WTC11 (cell line): ENCODE measurements around the gene OR2F2. TPM values are rescaled to one million over a fixed set of nuclear protein-coding genes. Genes with fewer than 3 reads are reported as not detected.

Source experiments
- ATAC-seq: fragments of 200-7000 bp; cut with Tn5 transposase; 2 replicates; pipeline ENCODE4 v1.10.0; 2021; ENCODE audit warnings: mild to moderate bottlenecking, moderate library complexity
- CTCF ChIA-PET: fragments of 300-600 bp; sonication (Branson Sonifier 250); formaldehyde crosslinking; loops from one replicate; lab custom pipeline; 2021; ENCODE audit warnings: antibody characterized with exemption; lab: Charles Lee
- POLR2A ChIA-PET: fragments of 350-600 bp; sonication (Branson Sonifier 250); formaldehyde crosslinking; loops from one replicate; lab custom pipeline; 2021; ENCODE audit warnings: antibody characterized with exemption; lab: Charles Lee
- DNase-seq: peaks from one replicate; pipeline ENCODE4 v3.0.0; 2021; ENCODE audit warnings: low spot score
- H3K27ac Mint-ChIP-seq: 2 replicates; pipeline ENCODE4 v1.8.0; 2021; ENCODE audit warnings: mixed read lengths
- H3K27me3 Mint-ChIP-seq: 2 replicates; pipeline ENCODE4 v1.8.0; 2021; ENCODE audit warnings: low read depth, mild to moderate bottlenecking, moderate library complexity, mixed read lengths
- H3K36me3 Mint-ChIP-seq: 2 replicates; pipeline ENCODE4 v1.8.0; 2021; ENCODE audit warnings: mixed read lengths
- H3K4me1 Mint-ChIP-seq: 2 replicates; pipeline ENCODE4 v1.8.0; 2022; ENCODE audit warnings: mixed read lengths
- H3K4me3 Mint-ChIP-seq: 2 replicates; pipeline ENCODE4 v1.8.0; 2021; ENCODE audit warnings: mild to moderate bottlenecking, moderate library complexity, mixed read lengths
- H3K9me3 Mint-ChIP-seq: 2 replicates; pipeline ENCODE4 v1.8.0; 2021; ENCODE audit warnings: mixed read lengths
- ARID4B ChIP-seq: sonication (generic); formaldehyde crosslinking; IDR thresholded peaks from 2 replicates; pipeline ENCODE4 v1.8.0; 2023; ENCODE audit warnings: missing genetic modification reagents, mild to moderate bottlenecking, borderline replicate concordance
- ETV6 ChIP-seq: sonication (generic); formaldehyde crosslinking; IDR thresholded peaks from 2 replicates; pipeline ENCODE4 v1.8.1; 2022; ENCODE audit warnings: mild to moderate bottlenecking, missing genetic modification reagents
- NFE2L1 ChIP-seq: sonication (generic); formaldehyde crosslinking; IDR thresholded peaks from 2 replicates; pipeline ENCODE4 v1.8.1; 2023; ENCODE audit warnings: missing genetic modification reagents
- PREB ChIP-seq: sonication (generic); formaldehyde crosslinking; IDR thresholded peaks from 2 replicates; pipeline ENCODE4 v1.8.1; 2022; ENCODE audit warnings: mild to moderate bottlenecking, missing genetic modification reagents, moderate library complexity, borderline replicate concordance
- SMAD3 ChIP-seq: sonication (generic); formaldehyde crosslinking; IDR thresholded peaks from 2 replicates; pipeline ENCODE4 v1.8.0; 2022; ENCODE audit warnings: missing genetic modification reagents, mild to moderate bottlenecking, borderline replicate concordance
- SP1 ChIP-seq: sonication (generic); formaldehyde crosslinking; conservative IDR thresholded peaks from 2 replicates; pipeline ENCODE4 v1.8.1; 2022; ENCODE audit warnings: missing genetic modification reagents
- TEAD1 ChIP-seq: sonication (generic); formaldehyde crosslinking; IDR thresholded peaks from 2 replicates; pipeline ENCODE4 v1.8.0; 2022; ENCODE audit warnings: mild to moderate bottlenecking, missing genetic modification reagents
- ZBTB21 ChIP-seq: sonication (generic); formaldehyde crosslinking; IDR thresholded peaks from 2 replicates; pipeline ENCODE4 v1.8.1; 2023; ENCODE audit warnings: mild to moderate bottlenecking, missing genetic modification reagents, borderline replicate concordance
- ZNF121 ChIP-seq: sonication (generic); formaldehyde crosslinking; IDR thresholded peaks from 2 replicates; pipeline ENCODE4 v1.8.0; 2023; ENCODE audit warnings: missing genetic modification reagents
- ZNF232 ChIP-seq: sonication (generic); formaldehyde crosslinking; IDR thresholded peaks from 2 replicates; pipeline ENCODE4 v1.8.0; 2022; ENCODE audit warnings: mild to moderate bottlenecking, missing genetic modification reagents
- ZNF281 ChIP-seq: sonication (generic); formaldehyde crosslinking; IDR thresholded peaks from 2 replicates; pipeline ENCODE4 v1.8.0; 2023; ENCODE audit warnings: mild to moderate bottlenecking, missing genetic modification reagents
- ZNF317 ChIP-seq: sonication (generic); formaldehyde crosslinking; IDR thresholded peaks from 2 replicates; pipeline ENCODE4 v1.8.1; 2023; ENCODE audit warnings: low read depth, mild to moderate bottlenecking, moderate library complexity, missing genetic modification reagents, borderline replicate concordance
- total RNA-seq: library from RNA; stranded (reverse); gene quantifications from 3 replicates; pipeline ENCODE4 v1.2.3, GENCODE V29; 2021
- TF ChIP-seq, protein P1 (sequence below): sonication (generic); formaldehyde crosslinking; IDR thresholded peaks from 2 replicates; pipeline ENCODE4 v1.8.1; 2023; ENCODE audit warnings: mild to moderate bottlenecking, missing genetic modification reagents
- TF ChIP-seq, protein P2 (sequence below): sonication (generic); formaldehyde crosslinking; IDR thresholded peaks from 2 replicates; pipeline ENCODE4 v1.8.1; 2023; ENCODE audit warnings: mild to moderate bottlenecking, missing genetic modification reagents, moderate library complexity
- TF ChIP-seq, protein P3 (sequence below): fragments of 250-450 bp; sonication (Bioruptor Pico); IDR thresholded peaks from 2 replicates; pipeline ENCODE4 v1.8.0; 2021; ENCODE audit warnings: mild to moderate bottlenecking
- TF ChIP-seq, protein P4 (sequence below): fragments of 250-450 bp; sonication (Bioruptor Pico); IDR thresholded peaks from 2 replicates; pipeline ENCODE4 v1.9.0; 2021; ENCODE audit warnings: moderate library complexity, mild to moderate bottlenecking, inconsistent platforms, borderline replicate concordance

OR2F2 gene
- total RNA-seq, 1 experiment from 2014 or later = not detected

DNA sequence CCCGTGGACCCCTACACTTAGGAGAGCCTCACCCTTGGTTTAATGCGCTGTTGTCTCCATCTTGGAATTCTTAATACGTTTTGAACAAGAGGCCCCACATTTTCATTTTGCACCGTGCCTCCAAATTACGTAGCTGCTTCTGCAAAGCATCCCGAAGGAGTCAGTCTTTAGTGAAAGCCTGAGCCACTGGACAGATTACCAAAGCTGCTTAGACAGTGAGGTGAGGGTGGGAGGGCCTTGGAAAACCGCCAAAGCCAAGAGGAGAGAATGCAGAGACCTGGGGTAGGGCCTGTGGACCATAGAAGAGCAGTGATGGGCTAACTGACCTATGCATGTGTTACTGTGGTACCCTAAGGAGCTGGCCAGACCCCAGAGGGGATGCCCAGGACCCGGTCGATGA, 28.9 kb upstream of the OR2F2 start:
- peaks cover 5% of the 10 kb centered on the region; the same call in 1 of the 2 replicates for H3K9me3 Mint-ChIP-seq
- peaks cover 4% of the 10 kb centered on the region; the same call in 1 of the 2 replicates for H3K27me3 Mint-ChIP-seq
- TF ChIP-seq, protein P1, sequence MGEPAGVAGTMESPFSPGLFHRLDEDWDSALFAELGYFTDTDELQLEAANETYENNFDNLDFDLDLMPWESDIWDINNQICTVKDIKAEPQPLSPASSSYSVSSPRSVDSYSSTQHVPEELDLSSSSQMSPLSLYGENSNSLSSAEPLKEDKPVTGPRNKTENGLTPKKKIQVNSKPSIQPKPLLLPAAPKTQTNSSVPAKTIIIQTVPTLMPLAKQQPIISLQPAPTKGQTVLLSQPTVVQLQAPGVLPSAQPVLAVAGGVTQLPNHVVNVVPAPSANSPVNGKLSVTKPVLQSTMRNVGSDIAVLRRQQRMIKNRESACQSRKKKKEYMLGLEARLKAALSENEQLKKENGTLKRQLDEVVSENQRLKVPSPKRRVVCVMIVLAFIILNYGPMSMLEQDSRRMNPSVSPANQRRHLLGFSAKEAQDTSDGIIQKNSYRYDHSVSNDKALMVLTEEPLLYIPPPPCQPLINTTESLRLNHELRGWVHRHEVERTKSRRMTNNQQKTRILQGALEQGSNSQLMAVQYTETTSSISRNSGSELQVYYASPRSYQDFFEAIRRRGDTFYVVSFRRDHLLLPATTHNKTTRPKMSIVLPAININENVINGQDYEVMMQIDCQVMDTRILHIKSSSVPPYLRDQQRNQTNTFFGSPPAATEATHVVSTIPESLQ (CRISPR knock-in tag) = no peak
- TF ChIP-seq PREB (CRISPR knock-in tag) (no peak), ZBTB21 (CRISPR knock-in tag) (no peak), ZNF281 (CRISPR knock-in tag) (no peak), ARID4B (CRISPR knock-in tag) (no peak)
- TF ChIP-seq, protein P2, sequence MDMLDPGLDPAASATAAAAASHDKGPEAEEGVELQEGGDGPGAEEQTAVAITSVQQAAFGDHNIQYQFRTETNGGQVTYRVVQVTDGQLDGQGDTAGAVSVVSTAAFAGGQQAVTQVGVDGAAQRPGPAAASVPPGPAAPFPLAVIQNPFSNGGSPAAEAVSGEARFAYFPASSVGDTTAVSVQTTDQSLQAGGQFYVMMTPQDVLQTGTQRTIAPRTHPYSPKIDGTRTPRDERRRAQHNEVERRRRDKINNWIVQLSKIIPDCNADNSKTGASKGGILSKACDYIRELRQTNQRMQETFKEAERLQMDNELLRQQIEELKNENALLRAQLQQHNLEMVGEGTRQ = no peak
- TF ChIP-seq, protein P3, sequence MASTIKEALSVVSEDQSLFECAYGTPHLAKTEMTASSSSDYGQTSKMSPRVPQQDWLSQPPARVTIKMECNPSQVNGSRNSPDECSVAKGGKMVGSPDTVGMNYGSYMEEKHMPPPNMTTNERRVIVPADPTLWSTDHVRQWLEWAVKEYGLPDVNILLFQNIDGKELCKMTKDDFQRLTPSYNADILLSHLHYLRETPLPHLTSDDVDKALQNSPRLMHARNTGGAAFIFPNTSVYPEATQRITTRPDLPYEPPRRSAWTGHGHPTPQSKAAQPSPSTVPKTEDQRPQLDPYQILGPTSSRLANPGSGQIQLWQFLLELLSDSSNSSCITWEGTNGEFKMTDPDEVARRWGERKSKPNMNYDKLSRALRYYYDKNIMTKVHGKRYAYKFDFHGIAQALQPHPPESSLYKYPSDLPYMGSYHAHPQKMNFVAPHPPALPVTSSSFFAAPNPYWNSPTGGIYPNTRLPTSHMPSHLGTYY (CRISPR knock-in tag) = no peak
- ATAC-seq (no peak), DNase-seq (no peak)
- H3K36me3 Mint-ChIP-seq = no peaks in the 10 kb centered on the region
- H3K27ac Mint-ChIP-seq = no peak overlapping the region
- CTCF ChIA-PET = interaction anchor here (2.1 kb wide), 1 partner anchor 222 kb away, joined by 7 read pairs; no protein-coding TSS in a partner anchor
- H3K4me1 Mint-ChIP-seq = peaks cover 51% of the 10 kb centered on the region
- POLR2A ChIA-PET = interaction anchor here (0.6 kb wide), 1 partner anchor 1357 kb away, joined by 7 read pairs; no protein-coding TSS in a partner anchor
- no peak overlapping the region for H3K4me3 Mint-ChIP-seq

- no peaks in the 10 kb centered on the region for H3K36me3 Mint-ChIP-seq
- peaks cover 5% of the 10 kb centered on the region; the same call in 1 of the 2 replicates for H3K9me3 Mint-ChIP-seq
- H3K27ac Mint-ChIP-seq = peak overlapping the region; percentile 90
- no peak overlapping the region; the same call in 1 of the 2 replicates for H3K4me3 Mint-ChIP-seq
- peak; percentile 72 for ATAC-seq
- H3K27me3 Mint-ChIP-seq = peaks cover 4% of the 10 kb centered on the region; the same call in 1 of the 2 replicates
- ChIA-PET CTCF (interaction anchor here (2.1 kb wide), 1 partner anchor 221 kb away, joined by 7 read pairs; no protein-coding TSS in a partner anchor), POLR2A (no interaction called here)
- peaks cover 50% of the 10 kb centered on the region for H3K4me1 Mint-ChIP-seq
- peak; percentile 74 for DNase-seq
- TF ChIP-seq ZNF317 (0 out of 2 replicates have a peak, but pooled peaks have one; percentile 33), ZNF121 (CRISPR knock-in tag) (0 out of 2 replicates have a peak, but pooled peaks have one; percentile 41), TEAD1 (CRISPR knock-in tag) (peak; percentile 86; the same call in 1 of the 2 replicates), SP1 (0 out of 2 replicates have a peak, but pooled peaks have one; percentile 32), ETV6 (CRISPR knock-in tag) (peak; percentile 81; the same call in 1 of the 2 replicates), ZNF232 (CRISPR knock-in tag) (0 out of 2 replicates have a peak, but pooled peaks have one; percentile 35), SMAD3 (CRISPR knock-in tag) (no peak), NFE2L1 (no peak)
- TF ChIP-seq, protein P4, sequence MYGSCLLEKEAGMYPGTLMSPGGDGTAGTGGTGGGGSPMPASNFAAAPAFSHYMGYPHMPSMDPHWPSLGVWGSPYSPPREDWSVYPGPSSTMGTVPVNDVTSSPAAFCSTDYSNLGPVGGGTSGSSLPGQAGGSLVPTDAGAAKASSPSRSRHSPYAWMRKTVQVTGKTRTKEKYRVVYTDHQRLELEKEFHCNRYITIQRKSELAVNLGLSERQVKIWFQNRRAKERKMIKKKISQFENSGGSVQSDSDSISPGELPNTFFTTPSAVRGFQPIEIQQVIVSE = no peak
Observed at GRCh38 chr7:143906895-143907294, 28.1 kb upstream of the OR2F2 start.
